GM12874 (cell line): Measurements from ENCODE around the gene TSHZ2.

Source experiments
- TF ChIP-seq, protein P1 (sequence below): IDR thresholded peaks from 2 replicates; pipeline ENCODE4 v1.5.1; 2011; ENCODE audit warnings: low read depth, mild to moderate bottlenecking, control low read depth, low read length, moderate library complexity; ENCODE audit not compliant: insufficient read depth

TSHZ2 gene

DNA sequence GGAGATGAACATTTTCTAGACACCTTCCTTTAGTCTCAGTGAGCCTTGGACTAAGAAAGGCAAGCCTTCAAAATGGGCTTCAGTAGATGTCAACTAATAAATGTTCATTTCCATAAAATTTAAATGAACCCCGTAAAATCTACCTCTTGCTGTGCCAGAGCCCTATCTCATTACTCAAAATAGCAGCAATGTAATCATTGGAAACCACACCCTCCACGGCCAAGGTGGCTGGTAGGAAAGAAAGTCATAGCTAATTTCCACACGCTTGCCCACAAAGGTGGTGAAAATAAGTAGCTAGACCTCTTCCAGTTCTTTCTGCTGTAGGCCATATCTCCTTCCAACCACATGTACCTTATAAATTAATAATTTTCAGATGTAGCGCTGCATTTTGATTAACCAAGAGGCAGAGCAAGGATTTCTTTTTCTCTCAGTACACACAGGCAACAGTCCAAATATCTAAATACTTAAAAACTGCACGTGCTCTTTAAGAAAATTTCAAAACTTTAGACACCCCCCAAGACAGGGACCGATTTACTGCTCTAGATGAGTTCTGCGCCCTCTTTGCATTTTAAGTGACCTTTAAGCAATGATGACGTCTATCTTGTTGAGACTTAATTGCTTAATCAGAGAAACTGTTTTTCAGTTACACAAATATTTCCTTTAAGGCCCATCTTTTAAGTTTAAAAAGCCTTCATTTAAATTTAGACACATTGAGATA lies 330.7 kb downstream of the TSHZ2 start:
- TF ChIP-seq, protein P1, sequence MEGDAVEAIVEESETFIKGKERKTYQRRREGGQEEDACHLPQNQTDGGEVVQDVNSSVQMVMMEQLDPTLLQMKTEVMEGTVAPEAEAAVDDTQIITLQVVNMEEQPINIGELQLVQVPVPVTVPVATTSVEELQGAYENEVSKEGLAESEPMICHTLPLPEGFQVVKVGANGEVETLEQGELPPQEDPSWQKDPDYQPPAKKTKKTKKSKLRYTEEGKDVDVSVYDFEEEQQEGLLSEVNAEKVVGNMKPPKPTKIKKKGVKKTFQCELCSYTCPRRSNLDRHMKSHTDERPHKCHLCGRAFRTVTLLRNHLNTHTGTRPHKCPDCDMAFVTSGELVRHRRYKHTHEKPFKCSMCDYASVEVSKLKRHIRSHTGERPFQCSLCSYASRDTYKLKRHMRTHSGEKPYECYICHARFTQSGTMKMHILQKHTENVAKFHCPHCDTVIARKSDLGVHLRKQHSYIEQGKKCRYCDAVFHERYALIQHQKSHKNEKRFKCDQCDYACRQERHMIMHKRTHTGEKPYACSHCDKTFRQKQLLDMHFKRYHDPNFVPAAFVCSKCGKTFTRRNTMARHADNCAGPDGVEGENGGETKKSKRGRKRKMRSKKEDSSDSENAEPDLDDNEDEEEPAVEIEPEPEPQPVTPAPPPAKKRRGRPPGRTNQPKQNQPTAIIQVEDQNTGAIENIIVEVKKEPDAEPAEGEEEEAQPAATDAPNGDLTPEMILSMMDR = no peak

DNA sequence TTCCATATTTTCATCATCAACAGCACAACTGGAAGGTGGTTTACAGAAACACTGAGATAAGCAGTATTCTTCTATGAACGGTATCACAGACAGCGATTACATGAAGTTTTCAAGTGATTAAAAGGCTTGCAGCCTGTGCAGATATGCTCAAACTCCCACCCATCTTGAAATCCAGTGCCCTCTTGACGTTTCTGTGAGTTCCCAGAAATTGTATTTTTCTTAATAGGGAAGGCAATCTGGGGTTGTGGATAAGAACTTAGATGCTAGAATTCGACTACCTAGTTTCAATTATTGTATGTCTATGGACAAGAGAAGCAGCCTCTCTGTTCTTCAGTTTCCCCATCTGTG lies 331.2 kb downstream of the TSHZ2 start:
- TF ChIP-seq, protein P1 = no peak

GRCh38 chr20:53304146-53304545 lies 332.0 kb downstream of the TSHZ2 start:
- TF ChIP-seq, protein P1 = no peak

DNA sequence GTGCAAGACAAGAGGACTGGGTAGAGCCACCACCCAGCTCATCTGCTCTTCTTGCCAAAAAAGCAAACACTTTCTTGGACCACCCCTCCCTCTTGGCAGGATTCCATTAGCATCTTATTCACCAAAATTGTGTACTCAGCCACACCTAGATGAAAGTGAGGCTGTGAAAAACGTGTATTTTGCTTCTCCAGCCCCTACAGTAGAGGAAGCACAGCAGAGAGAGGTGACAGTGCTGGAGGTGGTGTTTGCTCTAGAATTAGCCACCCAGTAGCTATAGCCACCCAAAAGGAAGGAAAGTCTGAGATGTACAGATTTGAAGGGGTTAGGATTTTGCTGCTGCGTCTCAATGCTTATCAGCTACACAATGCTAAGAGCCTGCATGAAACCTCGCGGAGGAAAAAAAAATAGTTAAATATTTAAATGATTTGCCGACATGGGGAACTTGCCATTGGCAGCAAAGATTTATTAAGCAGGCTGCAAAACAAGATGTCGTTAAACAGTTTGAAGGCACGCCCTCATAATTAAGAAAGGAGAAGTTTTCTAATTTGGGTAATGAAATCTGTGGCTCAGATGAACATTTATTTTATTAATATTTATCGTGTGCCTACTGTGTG lies 334.1 kb downstream of the TSHZ2 start:
- TF ChIP-seq, protein P1 = no peak

GRCh38 chr20:53307964-53308597 lies 335.9 kb downstream of the TSHZ2 start:
- TF ChIP-seq, protein P1 = no peak

DNA sequence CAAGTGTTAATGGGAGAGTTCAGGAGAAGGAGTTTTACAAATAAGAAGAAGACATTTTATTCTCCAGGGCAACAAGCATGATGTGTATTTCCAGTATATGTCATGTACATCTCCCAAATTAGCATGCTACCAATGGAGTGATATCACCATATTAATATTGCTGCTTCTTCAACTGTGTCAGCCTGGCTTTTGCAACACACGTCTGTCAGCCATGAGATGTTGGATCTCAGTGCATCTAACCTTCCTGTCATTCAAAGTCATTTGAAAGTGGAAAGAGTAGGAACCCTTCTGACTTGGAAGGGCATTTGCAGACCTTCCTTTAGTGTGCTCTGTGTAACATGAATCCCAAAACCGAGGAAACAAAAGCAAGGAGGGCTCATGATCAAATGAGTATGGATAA lies 337.4 kb downstream of the TSHZ2 start:
- TF ChIP-seq, protein P1 = no peak

DNA sequence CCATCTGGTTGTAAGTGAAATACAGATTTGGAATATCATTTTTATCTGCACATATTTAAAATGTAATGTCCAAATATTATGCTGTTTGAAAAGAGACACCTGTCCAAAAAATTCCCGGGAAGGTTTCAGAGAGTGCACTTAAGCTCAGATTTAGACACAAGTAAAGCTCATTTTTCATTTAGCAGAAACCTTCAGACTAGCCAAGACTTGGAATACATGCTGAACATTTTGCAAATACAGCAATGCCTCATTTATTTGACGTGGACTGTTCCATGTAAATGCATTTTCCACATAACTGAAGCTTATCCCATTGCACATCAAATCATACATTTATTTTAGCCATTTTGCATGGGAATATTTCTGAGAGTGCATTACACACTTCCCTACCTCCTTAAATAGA lies 340.8 kb downstream of the TSHZ2 start:
- TF ChIP-seq, protein P1 = no peak
